Stomach (tissue), 9 donors: ENCODE measurements around the gene COX6B1. TPM values are rescaled to one million over a fixed set of nuclear protein-coding genes. Genes with fewer than 3 reads are reported as not detected.

Experiments used
- DNase-seq, 2 donors: peaks; one replicate each; pipeline versions ENCODE4 v3.0.0 to v3.0.0-alpha.2; 2013 to 2019
- H3K27ac ChIP-seq, 5 donors: fragments of 200-600 bp in 4 of 5; sonication (generic) in 4 of 5; one replicate each; pipeline ENCODE4 v1.5.1; 2013 to 2019; ENCODE audit warnings: mild to moderate bottlenecking in 1 of 5, moderate library complexity in 1 of 5
- H3K27me3 ChIP-seq, 3 donors: fragments of 200-600 bp; sonication (generic); one replicate each; pipeline ENCODE4 v1.5.1; 2017 to 2019; ENCODE audit warnings: mixed run types in 1 of 3
- H3K36me3 ChIP-seq, 4 donors: fragments of 200-600 bp; sonication (generic); 1 replicate in 3 of 4; 2 replicates in 1 of 4; pipeline ENCODE4 v1.5.1; 2016 to 2019
- H3K4me1 ChIP-seq, 4 donors: fragments of 200-600 bp; sonication (generic); one replicate each; pipeline ENCODE4 v1.5.1; 2016 to 2019
- H3K4me3 ChIP-seq, 4 donors: fragments of 200-600 bp; sonication (generic) in 3 of 4; one replicate each; pipeline ENCODE4 v1.5.1; 2016 to 2019; ENCODE audit warnings: mild to moderate bottlenecking in 1 of 4
- H3K9me3 ChIP-seq, 4 donors: fragments of 200-600 bp; sonication (generic); one replicate each; pipeline ENCODE4 v1.5.1; 2016 to 2019
- EP300 ChIP-seq: sonication (generic); formaldehyde crosslinking; IDR thresholded peaks from one replicate; pipeline ENCODE4 v1.6.1; 2017; ENCODE audit warnings: antibody characterized with exemption
- POLR2A ChIP-seq, 4 donors: fragments of 450-650 bp; IDR thresholded peaks; one replicate each; pipeline ENCODE4 v1.6.1; 2016; ENCODE audit warnings: antibody characterized with exemption in 4 of 4, control low read depth in 2 of 4, mild to moderate bottlenecking in 1 of 4, moderate library complexity in 1 of 4
- POLR2AphosphoS5 ChIP-seq, 3 donors: sonication (generic); formaldehyde crosslinking; IDR thresholded peaks; one replicate each; pipeline ENCODE4 v1.6.1; 2016; ENCODE audit warnings: antibody characterized with exemption in 3 of 3
- WGBS, 5 donors: extraction: QIAGEN DNeasy Blood & Tissue Kit in 3 of 5; methylation state at CpG; one replicate each; pipeline versions ENCODE4 v1.1.5 to v1.1.7; 2013 to 2018; 5-methylcytosine and 5-hydroxymethylcytosine counted together
- intact Hi-C: fragments of 100-400 bp; cut with DNase I; formaldehyde crosslinking; loops from one replicate; pipeline ENCODE4 v1.15.1; 2023; ENCODE audit warnings: low total_unique reads
- polyA plus RNA-seq, 3 donors: library from polyadenylated mRNA; stranded (reverse); fragments of 200-250 nt; gene quantifications; one replicate each; pipeline ENCODE4 v1.2.3, GENCODE V29; 2013
- total RNA-seq, 5 donors: library from RNA; depleted of rRNA; stranded (reverse); fragments of >200 nt; gene quantifications; one replicate each; pipeline versions ENCODE4 v1.1.0 to v1.2.3, GENCODE V29; 2014 to 2016
- TF ChIP-seq, protein P1 (sequence below), 7 experiments: fragments of 450-650 bp in 4 of 7; fragments of 200-600 bp in 3 of 7; sonication (generic) in 3 of 7; IDR thresholded peaks; one replicate each; pipeline ENCODE4 v1.5.1; 2016 to 2019; ENCODE audit warnings: antibody characterized with exemption in 7 of 7, control low read depth in 2 of 7, mild to moderate bottlenecking in 1 of 7
- donor health status: healthy with polysubstance abuse.
- donor health status: Bipolar disorder and iron deficiency.
- donor health status: healthy.

Gene COX6B1
- total and polyA plus RNA-seq, 8 donors = 198 to 1,293 (median 663) TPM

DNA sequence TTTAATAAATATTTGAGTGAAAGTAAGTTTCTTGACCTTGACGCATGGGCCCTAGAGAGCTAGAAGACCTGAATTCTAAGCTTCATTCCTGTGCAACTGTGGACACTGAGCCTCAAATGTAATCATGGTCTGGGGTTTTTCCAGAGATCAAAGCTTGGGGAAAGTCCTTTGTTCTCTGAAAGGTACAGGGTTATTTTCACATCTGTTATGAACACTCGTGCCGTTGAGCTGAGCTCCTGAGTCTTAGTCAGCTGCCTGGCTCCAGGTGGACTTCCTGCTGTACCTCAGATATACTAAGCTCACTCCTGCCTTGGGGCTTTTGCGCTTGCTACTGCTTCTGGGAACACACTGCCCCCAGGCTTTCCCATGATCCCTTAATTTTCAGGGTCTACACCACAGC lies 48.7 kb downstream of the COX6B1 start:
- peaks cover 0 to 3% (median 2%) of the 10 kb centered on the region in 4 donors for H3K4me1 ChIP-seq
- no peak for DNase-seq
- TF ChIP-seq, protein P1, sequence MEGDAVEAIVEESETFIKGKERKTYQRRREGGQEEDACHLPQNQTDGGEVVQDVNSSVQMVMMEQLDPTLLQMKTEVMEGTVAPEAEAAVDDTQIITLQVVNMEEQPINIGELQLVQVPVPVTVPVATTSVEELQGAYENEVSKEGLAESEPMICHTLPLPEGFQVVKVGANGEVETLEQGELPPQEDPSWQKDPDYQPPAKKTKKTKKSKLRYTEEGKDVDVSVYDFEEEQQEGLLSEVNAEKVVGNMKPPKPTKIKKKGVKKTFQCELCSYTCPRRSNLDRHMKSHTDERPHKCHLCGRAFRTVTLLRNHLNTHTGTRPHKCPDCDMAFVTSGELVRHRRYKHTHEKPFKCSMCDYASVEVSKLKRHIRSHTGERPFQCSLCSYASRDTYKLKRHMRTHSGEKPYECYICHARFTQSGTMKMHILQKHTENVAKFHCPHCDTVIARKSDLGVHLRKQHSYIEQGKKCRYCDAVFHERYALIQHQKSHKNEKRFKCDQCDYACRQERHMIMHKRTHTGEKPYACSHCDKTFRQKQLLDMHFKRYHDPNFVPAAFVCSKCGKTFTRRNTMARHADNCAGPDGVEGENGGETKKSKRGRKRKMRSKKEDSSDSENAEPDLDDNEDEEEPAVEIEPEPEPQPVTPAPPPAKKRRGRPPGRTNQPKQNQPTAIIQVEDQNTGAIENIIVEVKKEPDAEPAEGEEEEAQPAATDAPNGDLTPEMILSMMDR (IDR thresholded peaks at IDR 0.05) = no peak
- TF ChIP-seq POLR2A (IDR thresholded peaks at IDR 0.05) = no peak
- TF ChIP-seq POLR2AphosphoS5 (IDR thresholded peaks at IDR 0.05) = no peak
- no peak for TF ChIP-seq EP300
- H3K36me3 ChIP-seq = no peaks in the 10 kb centered on the region
- WGBS, 5 donors = 39 to 54% (median 47%) methylated on average over 4 of the region's 4 CpGs
- H3K9me3 ChIP-seq = no peaks in the 10 kb centered on the region
- H3K27ac ChIP-seq = no peak overlapping the region
- H3K27me3 ChIP-seq = no peaks in the 10 kb centered on the region
- intact Hi-C loops = no loop called here
- H3K4me3 ChIP-seq = no peak overlapping the region

DNA sequence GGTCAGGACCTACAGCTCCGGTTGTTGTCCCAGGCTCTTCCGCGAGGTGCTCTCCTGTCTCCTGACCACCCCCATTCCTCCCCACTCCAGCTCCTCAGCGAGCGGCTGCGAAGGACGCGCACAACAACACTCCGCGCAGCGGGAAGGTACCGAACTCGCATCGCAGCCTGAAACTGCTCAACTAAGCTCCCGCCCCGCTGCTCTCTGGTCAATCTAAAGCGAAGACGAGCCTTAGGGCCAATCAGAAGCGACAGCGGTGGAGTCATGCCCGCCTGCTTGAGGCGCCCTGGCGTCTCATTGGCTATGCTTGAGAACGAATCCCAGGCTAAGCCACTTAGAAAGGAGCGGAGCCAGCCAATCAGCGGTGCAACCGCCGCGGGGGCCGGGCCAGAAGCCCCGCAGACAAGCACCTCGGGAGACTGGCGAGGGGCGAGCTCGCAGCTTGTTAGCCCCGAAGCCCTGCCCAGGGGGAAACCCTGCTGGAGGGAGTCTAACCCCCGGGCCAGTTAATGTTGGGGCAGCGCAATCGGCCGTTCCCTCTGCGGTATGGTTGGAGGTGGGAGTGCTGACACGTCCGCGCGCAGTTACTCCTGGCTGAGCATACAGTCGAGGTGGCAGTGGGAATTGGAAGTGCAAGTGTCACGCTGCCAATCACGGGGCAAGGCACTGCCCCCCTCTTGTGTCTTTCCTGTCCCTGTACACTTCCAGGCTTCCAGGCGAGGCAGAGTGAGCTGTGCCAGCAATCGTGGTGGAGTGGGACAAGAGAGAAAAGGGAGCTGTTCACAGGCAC lies 54.3 kb downstream of the COX6B1 start:
- H3K4me1 ChIP-seq = peaks cover 0 to 17% (median 16%) of the 10 kb centered on the region in 4 donors
- TF ChIP-seq EP300 = no peak
- TF ChIP-seq, protein P1 (IDR thresholded peaks at IDR 0.05) = peak in 1 of 7 experiments; percentile 4
- peak; percentile 45 to 64 (median 59) for TF ChIP-seq POLR2AphosphoS5 (IDR thresholded peaks at IDR 0.05)
- 0 to 1% (median 0%) methylated on average over 37 to 50 of the region's 50 CpGs for WGBS, 5 donors
- intact Hi-C loops = no loop called here
- H3K27me3 ChIP-seq = peaks cover 0 to 17% (median 0%) of the 10 kb centered on the region in 3 donors
- H3K4me3 ChIP-seq = peak overlapping the region; percentile 60 to 73 (median 66)
- H3K27ac ChIP-seq = peak overlapping the region; percentile 60 to 81 (median 76)
- DNase-seq = peak; percentile 98 to 99
- no peaks in the 10 kb centered on the region for H3K9me3 ChIP-seq
- H3K36me3 ChIP-seq = no peaks in the 10 kb centered on the region

DNA sequence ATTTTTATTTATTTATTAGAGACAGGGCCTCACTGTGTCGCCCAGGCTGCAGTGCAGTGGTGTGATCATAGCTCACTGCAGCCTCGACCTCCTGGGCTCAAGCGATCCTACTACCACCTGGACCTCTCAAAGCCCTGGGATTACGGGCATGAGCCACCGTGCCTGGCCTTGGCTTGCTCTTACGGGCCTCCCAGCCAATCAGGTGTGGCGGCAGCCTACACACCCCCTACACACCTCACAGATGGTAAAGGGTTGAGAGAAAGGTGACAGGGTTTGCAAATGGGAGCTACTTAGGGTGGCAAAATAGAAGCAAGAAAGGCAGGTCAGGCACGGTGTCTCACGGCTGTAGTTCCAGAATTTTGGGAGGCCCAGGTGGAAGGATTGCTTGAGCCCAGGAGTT lies 55.2 kb downstream of the COX6B1 start:
- 43 to 57% (median 47%) methylated on average over 8 to 9 of the region's 9 CpGs for WGBS, 5 donors
- Histone ChIP-seq H3K9me3 (no peaks in the 10 kb centered on the region), H3K4me3 (peak overlapping the region in 1 of 4 donors; percentile 71), H3K27ac (peak overlapping the region in 1 of 5 donors; percentile 49), H3K4me1 (peaks cover 0 to 17% (median 16%) of the 10 kb centered on the region in 4 donors), H3K36me3 (no peaks in the 10 kb centered on the region), H3K27me3 (peaks cover 0 to 17% (median 0%) of the 10 kb centered on the region in 3 donors)
- TF ChIP-seq EP300 (no peak), POLR2AphosphoS5 (IDR thresholded peaks at IDR 0.05) (no peak), POLR2A (IDR thresholded peaks at IDR 0.05) (no peak)
- TF ChIP-seq, protein P1 (IDR thresholded peaks at IDR 0.05) = no peak
- no peak for DNase-seq
- intact Hi-C loops = no loop called here

DNA sequence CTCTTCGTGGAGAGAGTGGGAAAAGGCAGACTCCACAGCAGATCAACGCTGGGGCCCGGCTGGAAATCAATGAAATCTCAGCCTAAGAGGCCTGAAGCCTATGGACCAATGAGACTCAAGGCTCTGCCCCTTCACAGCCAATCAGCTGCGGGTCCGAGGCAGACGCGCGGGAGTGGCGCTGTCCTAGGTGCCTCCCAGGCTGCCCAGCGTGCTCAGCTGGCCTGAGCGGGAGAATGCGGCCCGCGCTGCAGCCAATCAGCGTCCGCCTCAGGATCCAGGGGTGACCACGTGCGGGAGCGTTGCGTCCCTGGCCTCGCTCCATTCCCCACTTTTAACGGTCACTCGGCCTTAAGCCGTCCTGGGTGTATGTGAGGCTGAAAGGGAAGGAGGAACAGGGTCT lies 56.1 kb downstream of the COX6B1 start, which contains the start of gene ZBTB32:
ZBTB32 (plus strand) TSS at position 341 of the 400 bp plus-strand sequence. CDS start 10,069 bp downstream, outside the sequence.
- peaks cover 0 to 17% (median 16%) of the 10 kb centered on the region in 4 donors for H3K4me1 ChIP-seq
- H3K9me3 ChIP-seq = no peaks in the 10 kb centered on the region
- H3K4me3 ChIP-seq = no peak within 1 kb of the TSS
- no peaks in the 10 kb centered on the region for H3K36me3 ChIP-seq
- TF ChIP-seq POLR2AphosphoS5 (IDR thresholded peaks at IDR 0.05) (no peak), EP300 (no peak), POLR2A (IDR thresholded peaks at IDR 0.05) (no peak)
- TF ChIP-seq, protein P1 (IDR thresholded peaks at IDR 0.05) = no peak
- intact Hi-C loops = no loop called here
- peaks cover 0 to 17% (median 0%) of the 10 kb centered on the region in 3 donors for H3K27me3 ChIP-seq
- DNase-seq = peak in 1 of 2 donors; percentile 68
- no peak within 1 kb of the TSS for H3K27ac ChIP-seq
- 30 to 46% (median 31%) methylated on average over 16 to 24 of the region's 24 CpGs for WGBS, 5 donors

Other genes with a start within 250 kb of the COX6B1 start
- 1 to 10 TPM in 1 of 5 donors, not detected in 4; 1.4 TPM for gene FFAR2, start 200.1 kb upstream of the COX6B1 start, total RNA-seq
- gene FFAR2, start 200.1 kb upstream of the COX6B1 start, polyA plus RNA-seq = under 1 TPM; 0.35 to 0.62 (median 0.46) TPM
- gene KRTDAP, start 157.9 kb upstream of the COX6B1 start, total RNA-seq = not detected
- 1 to 10 TPM in 2 of 3 donors, not detected in 1; 2.3 to 3.0 TPM for gene KRTDAP, start 157.9 kb upstream of the COX6B1 start, polyA plus RNA-seq
- gene DMKN, start 134.7 kb upstream of the COX6B1 start, total RNA-seq = 10 to 100 TPM in 2 of 5 donors, 1 to 10 TPM in 2, not detected in 1; 4.9 to 36.9 (median 20.2) TPM
- gene DMKN, start 134.7 kb upstream of the COX6B1 start, polyA plus RNA-seq = 100 to 1,000 TPM in 1 of 3 donors, 10 to 100 TPM in 2; 76.7 to 139 (median 83.6) TPM
- not detected for gene SBSN, start 120.0 kb upstream of the COX6B1 start, total RNA-seq
- 10 to 100 TPM in 1 of 3 donors, 1 to 10 TPM in 1, not detected in 1; 1.1 to 29.2 TPM for gene SBSN, start 120.0 kb upstream of the COX6B1 start, polyA plus RNA-seq
- not detected for gene GAPDHS, start 114.9 kb upstream of the COX6B1 start, total RNA-seq
- gene GAPDHS, start 114.9 kb upstream of the COX6B1 start, polyA plus RNA-seq = not detected
- gene TMEM147, start 102.7 kb upstream of the COX6B1 start, total RNA-seq = 100 to 1,000 TPM in 1 of 5 donors, 10 to 100 TPM in 3, 1 to 10 TPM in 1; 7.0 to 121 (median 57.6) TPM
- gene TMEM147, start 102.7 kb upstream of the COX6B1 start, polyA plus RNA-seq = 100 to 1,000 TPM in 1 of 3 donors, 10 to 100 TPM in 2; 63.4 to 131 (median 77.4) TPM
- 100 to 1,000 TPM in 4 of 5 donors, 1 to 10 TPM in 1; 9.8 to 890 (median 236) TPM for gene ATP4A, start 84.7 kb upstream of the COX6B1 start, total RNA-seq
- gene ATP4A, start 84.7 kb upstream of the COX6B1 start, polyA plus RNA-seq = 100 to 1,000 TPM; 257 to 357 (median 345) TPM
- not detected for gene PMIS2, start 62.1 kb upstream of the COX6B1 start, total RNA-seq
- not detected for gene PMIS2, start 62.1 kb upstream of the COX6B1 start, polyA plus RNA-seq
- 10 to 100 TPM in 1 of 5 donors, 1 to 10 TPM in 4; 4.1 to 23.2 (median 4.9) TPM for gene HAUS5, start 35.6 kb upstream of the COX6B1 start, total RNA-seq
- 10 to 100 TPM in 1 of 3 donors, 1 to 10 TPM in 2; 4.4 to 17.0 (median 5.6) TPM for gene HAUS5, start 35.6 kb upstream of the COX6B1 start, polyA plus RNA-seq
- gene RBM42, start 19.3 kb upstream of the COX6B1 start, total RNA-seq = 100 to 1,000 TPM in 1 of 5 donors, 10 to 100 TPM in 4; 26.6 to 133 (median 46.9) TPM
- gene RBM42, start 19.3 kb upstream of the COX6B1 start, polyA plus RNA-seq = 10 to 100 TPM; 56.5 to 60.8 (median 58.6) TPM
- gene ETV2, start 6.6 kb upstream of the COX6B1 start, total RNA-seq = 10 to 100 TPM in 1 of 5 donors, under 1 TPM in 1, not detected in 3; 0.55 to 11.7 TPM
- gene ETV2, start 6.6 kb upstream of the COX6B1 start, polyA plus RNA-seq = 1 to 10 TPM; 4.5 to 6.3 (median 6.1) TPM
- gene UPK1A, start 18.2 kb downstream of the COX6B1 start, total RNA-seq = not detected
- under 1 TPM in 1 of 3 donors, not detected in 2; 0.08 TPM for gene UPK1A, start 18.2 kb downstream of the COX6B1 start, polyA plus RNA-seq
- 1 to 10 TPM in 1 of 5 donors, not detected in 4; 8.2 TPM for gene ZBTB32, start 56.2 kb downstream of the COX6B1 start, total RNA-seq
- under 1 TPM in 2 of 3 donors, not detected in 1; 0.43 to 0.46 TPM for gene ZBTB32, start 56.2 kb downstream of the COX6B1 start, polyA plus RNA-seq
- 10 to 100 TPM in 4 of 5 donors, 1 to 10 TPM in 1; 8.3 to 92.4 (median 24.9) TPM for gene KMT2B, start 69.7 kb downstream of the COX6B1 start, total RNA-seq
- 10 to 100 TPM; 13.9 to 22.6 (median 15.1) TPM for gene KMT2B, start 69.7 kb downstream of the COX6B1 start, polyA plus RNA-seq
- 10 to 100 TPM in 2 of 5 donors, 1 to 10 TPM in 3; 3.6 to 36.8 (median 9.0) TPM for gene IGFLR1, start 94.1 kb downstream of the COX6B1 start, total RNA-seq
- 10 to 100 TPM in 1 of 3 donors, 1 to 10 TPM in 2; 6.4 to 15.6 (median 9.8) TPM for gene IGFLR1, start 94.1 kb downstream of the COX6B1 start, polyA plus RNA-seq
- 10 to 100 TPM; 11.4 to 98.0 (median 57.1) TPM for gene U2AF1L4, start 97.1 kb downstream of the COX6B1 start, total RNA-seq
- 10 to 100 TPM; 27.6 to 53.0 (median 44.8) TPM for gene U2AF1L4, start 97.1 kb downstream of the COX6B1 start, polyA plus RNA-seq
- 10 to 100 TPM in 3 of 5 donors, 1 to 10 TPM in 1, not detected in 1; 9.3 to 58.0 (median 32.2) TPM for gene PSENEN, start 97.3 kb downstream of the COX6B1 start, total RNA-seq
- gene PSENEN, start 97.3 kb downstream of the COX6B1 start, polyA plus RNA-seq = 100 to 1,000 TPM in 1 of 3 donors, 10 to 100 TPM in 2; 49.2 to 101 (median 51.0) TPM
- gene LIN37, start 100.3 kb downstream of the COX6B1 start, total RNA-seq = 10 to 100 TPM in 3 of 5 donors, 1 to 10 TPM in 2; 2.3 to 26.5 (median 17.9) TPM
- 10 to 100 TPM; 21.5 to 44.9 (median 29.2) TPM for gene LIN37, start 100.3 kb downstream of the COX6B1 start, polyA plus RNA-seq
- gene HSPB6, start 108.7 kb downstream of the COX6B1 start, total RNA-seq = 100 to 1,000 TPM in 3 of 5 donors, 10 to 100 TPM in 2; 25.0 to 492 (median 209) TPM
- gene HSPB6, start 108.7 kb downstream of the COX6B1 start, polyA plus RNA-seq = 10 to 100 TPM; 45.0 to 84.9 (median 71.5) TPM
- gene PROSER3, start 109.9 kb downstream of the COX6B1 start, total RNA-seq = 10 to 100 TPM in 4 of 5 donors, 1 to 10 TPM in 1; 5.9 to 61.3 (median 36.5) TPM
- 1 to 10 TPM; 3.6 to 6.7 (median 4.5) TPM for gene PROSER3, start 109.9 kb downstream of the COX6B1 start, polyA plus RNA-seq
- gene ARHGAP33, start 127.2 kb downstream of the COX6B1 start, total RNA-seq = 10 to 100 TPM in 4 of 5 donors, 1 to 10 TPM in 1; 5.1 to 73.6 (median 25.4) TPM
- 1 to 10 TPM; 1.4 to 8.0 (median 6.9) TPM for gene ARHGAP33, start 127.2 kb downstream of the COX6B1 start, polyA plus RNA-seq
- gene PRODH2, start 164.5 kb downstream of the COX6B1 start, total RNA-seq = not detected
- under 1 TPM in 1 of 3 donors, not detected in 2; 0.23 TPM for gene PRODH2, start 164.5 kb downstream of the COX6B1 start, polyA plus RNA-seq
- gene NPHS1, start 204.2 kb downstream of the COX6B1 start, total RNA-seq = 10 to 100 TPM in 1 of 5 donors, 1 to 10 TPM in 1, under 1 TPM in 1, not detected in 2; 0.37 to 17.9 (median 5.4) TPM
- gene NPHS1, start 204.2 kb downstream of the COX6B1 start, polyA plus RNA-seq = under 1 TPM; 0.10 to 0.61 (median 0.25) TPM
- gene KIRREL2, start 208.6 kb downstream of the COX6B1 start, total RNA-seq = under 1 TPM in 2 of 5 donors, not detected in 3; 0.43 to 0.73 TPM
- under 1 TPM in 2 of 3 donors, not detected in 1; 0.56 to 0.65 TPM for gene KIRREL2, start 208.6 kb downstream of the COX6B1 start, polyA plus RNA-seq
- gene APLP1, start 220.3 kb downstream of the COX6B1 start, total RNA-seq = 10 to 100 TPM in 4 of 5 donors, 1 to 10 TPM in 1; 5.3 to 76.5 (median 18.8) TPM
- gene APLP1, start 220.3 kb downstream of the COX6B1 start, polyA plus RNA-seq = 10 to 100 TPM; 12.5 to 31.3 (median 18.1) TPM